ENCODE measurements around the gene OSGEPL1.
"Not testable (repeated sequence)": the region's sequence is repeated elsewhere in the genome, so short reads cannot be mapped to it uniquely, and the experiment has no call there.

OSGEPL1 gene

GRCh38 chr2:189751080-189751658 lies 11.4 kb downstream of the OSGEPL1 start:
- peak; percentile 18 for DNase-seq (ENCODE audit: low spot score)

GRCh38 chr2:189729430-189729829 lies 33.2 kb downstream of the OSGEPL1 start:
- FAIRE-seq: no peak
- no peak for DNase-seq (ENCODE audit: low spot score)

More at GRCh38 chr2:189751080-189751658, 11.4 kb downstream of the OSGEPL1 start:
- FAIRE-seq: peak; percentile 31

- DNase-seq (ENCODE audit: low spot score): no peak
- peak; percentile 27 for FAIRE-seq
These were observed 35.7 kb downstream of the OSGEPL1 start for GRCh38 chr2:189726849-189727248.

GRCh38 chr2:189726271-189726670 lies 36.3 kb downstream of the OSGEPL1 start:
- FAIRE-seq (no peak), DNase-seq (ENCODE audit: low spot score) (peak; percentile 45)

- no peak for DNase-seq (ENCODE audit: low spot score)
- no peak for FAIRE-seq
These were observed 39.4 kb downstream of the OSGEPL1 start for GRCh38 chr2:189723192-189723591.

- FAIRE-seq (no peak), DNase-seq (ENCODE audit: low spot score) (no peak)
These were observed 43.0 kb downstream of the OSGEPL1 start for GRCh38 chr2:189719571-189719970.

- DNase-seq (ENCODE audit: low spot score); FAIRE-seq: not testable (repeated sequence)
These were observed 45.0 kb downstream of the OSGEPL1 start for GRCh38 chr2:189717593-189717992.

- FAIRE-seq: no peak
- no peak for DNase-seq (ENCODE audit: low spot score)
These were observed 52.9 kb downstream of the OSGEPL1 start for GRCh38 chr2:189709501-189710221.

GRCh38 chr2:189702071-189702470 lies 60.5 kb downstream of the OSGEPL1 start:
- FAIRE-seq: no peak
- DNase-seq (ENCODE audit: low spot score): no peak

- FAIRE-seq: no peak
These were observed 61.9 kb downstream of the OSGEPL1 start for GRCh38 chr2:189700681-189701080.

GRCh38 chr2:189698020-189698887 lies 64.3 kb downstream of the OSGEPL1 start:
- DNase-seq (ENCODE audit: low spot score) (peak; percentile 29), FAIRE-seq (peak; percentile 78)

More at GRCh38 chr2:189700681-189701080, 61.9 kb downstream of the OSGEPL1 start:
- DNase-seq (ENCODE audit: low spot score): no peak

Data from RCC 7860 (cell line).